Neuronal stem cell (in vitro differentiated cells): ENCODE results near the gene TOB1.

Experiments
- DNase-seq: peaks from one replicate; pipeline ENCODE4 v3.0.0-alpha.2; 2013; ENCODE audit warnings: low spot score
- H2AFZ ChIP-seq: one replicate; pipeline ENCODE4 v1.6.1; 2013; ENCODE audit warnings: mild to moderate bottlenecking, low read length, inconsistent platforms
- H2AK5ac ChIP-seq: 2 replicates; pipeline ENCODE4 v1.6.1; 2013; ENCODE audit warnings: low read depth, mild to moderate bottlenecking, inconsistent platforms, low read length, moderate library complexity, mixed read lengths
- H2BK120ac ChIP-seq: 2 replicates; pipeline ENCODE4 v1.6.1; 2013; ENCODE audit warnings: low read depth, mild to moderate bottlenecking, inconsistent platforms, low read length, moderate library complexity, mixed read lengths
- H2BK12ac ChIP-seq: one replicate; pipeline ENCODE4 v1.6.1; 2013; ENCODE audit warnings: low read length, inconsistent platforms
- H2BK15ac ChIP-seq: 2 replicates; pipeline ENCODE4 v1.6.1; 2013; ENCODE audit warnings: mild to moderate bottlenecking, low read length, inconsistent platforms, mixed read lengths
- H2BK5ac ChIP-seq: one replicate; pipeline ENCODE4 v1.6.1; 2013; ENCODE audit warnings: inconsistent platforms, mild to moderate bottlenecking, low read length, moderate library complexity
- H3K14ac ChIP-seq: one replicate; pipeline ENCODE4 v1.6.1; 2013; ENCODE audit warnings: low read length, inconsistent platforms
- H3K18ac ChIP-seq: 2 replicates; pipeline ENCODE4 v1.6.1; 2013; ENCODE audit warnings: low read length, inconsistent platforms
- H3K23ac ChIP-seq: 2 replicates; pipeline ENCODE4 v1.6.1; 2013; ENCODE audit warnings: low read depth, mild to moderate bottlenecking, mixed read lengths, low read length, inconsistent platforms; ENCODE audit not compliant: poor library complexity
- H3K27ac ChIP-seq: replicated peaks from 3 replicates; pipeline ENCODE4 v1.5.1; 2013; ENCODE audit warnings: low read length, inconsistent platforms
- H3K27me3 ChIP-seq, 3 experiments: 2 replicates each; pipeline ENCODE4 v1.6.1; 2013; ENCODE audit warnings: low read length in 3 of 3, mild to moderate bottlenecking in 2 of 3, inconsistent platforms in 1 of 3, low read depth in 1 of 3, mixed read lengths in 1 of 3, moderate library complexity in 1 of 3; ENCODE audit not compliant: control insufficient read depth in 3 of 3, insufficient read depth in 3 of 3
- H3K36me3 ChIP-seq, 2 donors: replicated peaks in 1 of 2; 2 replicates each; pipeline ENCODE4 v1.6.1; 2013; ENCODE audit warnings: low read length in 2 of 2; ENCODE audit not compliant: control insufficient read depth in 2 of 2, insufficient read depth in 2 of 2
- H3K4ac ChIP-seq: 2 replicates; pipeline ENCODE4 v1.6.1; 2013; ENCODE audit warnings: inconsistent platforms, mild to moderate bottlenecking, low read length, moderate library complexity
- H3K4me1 ChIP-seq, 2 donors: 1 replicate in 1 of 2; 2 replicates in 1 of 2; pipeline ENCODE4 v1.6.1; 2013; ENCODE audit warnings: low read length in 2 of 2, low read depth in 1 of 2; ENCODE audit not compliant: control insufficient read depth in 2 of 2, insufficient read depth in 1 of 2
- H3K4me2 ChIP-seq: one replicate; pipeline ENCODE4 v1.6.1; 2013; ENCODE audit warnings: mild to moderate bottlenecking, low read length, inconsistent platforms; ENCODE audit not compliant: insufficient read depth, poor library complexity, severe bottlenecking
- H3K4me3 ChIP-seq, 2 donors: 2 replicates each; pipeline ENCODE4 v1.5.1; 2013; ENCODE audit warnings: low read length in 2 of 2, mild to moderate bottlenecking in 2 of 2, inconsistent platforms in 1 of 2, moderate library complexity in 1 of 2
- H3K79me1 ChIP-seq: one replicate; pipeline ENCODE4 v1.6.1; 2013; ENCODE audit warnings: low read depth, mild to moderate bottlenecking, inconsistent platforms, low read length, moderate library complexity
- H3K9ac ChIP-seq: one replicate; pipeline ENCODE4 v1.6.1; 2013; ENCODE audit warnings: mild to moderate bottlenecking, low read depth, low read length, inconsistent platforms; ENCODE audit not compliant: poor library complexity
- H3K9me3 ChIP-seq, 2 donors: replicated peaks in 1 of 2; 2 replicates each; pipeline versions ENCODE3 to v1.6.1; 2013; ENCODE audit warnings: low read length in 2 of 2, mild to moderate bottlenecking in 2 of 2, inconsistent platforms in 1 of 2, low read depth in 1 of 2, mixed read lengths in 1 of 2, moderate library complexity in 1 of 2; ENCODE audit not compliant: control insufficient read depth in 2 of 2, insufficient read depth in 1 of 2
- H4K8ac ChIP-seq: one replicate; pipeline ENCODE4 v1.6.1; 2013; ENCODE audit warnings: low read depth, mild to moderate bottlenecking, inconsistent platforms, low read length, moderate library complexity
- H4K91ac ChIP-seq: one replicate; pipeline ENCODE4 v1.6.1; 2013; ENCODE audit warnings: low read length, low read depth, mild to moderate bottlenecking, inconsistent platforms; ENCODE audit not compliant: poor library complexity
- WGBS, 2 donors: extraction: QIAGEN DNeasy Blood & Tissue Kit; methylation state at CpG; one replicate each; pipeline ENCODE4 v1.1.7; 2013; ENCODE audit warnings: missing lambda C conversion rate in 2 of 2, mixed read lengths in 1 of 2; ENCODE audit not compliant: insufficient read length in 2 of 2, insufficient replicate concordance in 1 of 2; ENCODE audit errors: extremely low coverage in 2 of 2; 5-methylcytosine and 5-hydroxymethylcytosine counted together

TOB1 gene

GRCh38 chr17:50856431-50856830 lies 9.7 kb downstream of the TOB1 start:
- no peak for DNase-seq
- Histone ChIP-seq H2AK5ac (no peak overlapping the region), H2BK12ac (no peak overlapping the region), H3K18ac (no peak overlapping the region), H4K8ac (no peak overlapping the region), H2AFZ (no peak overlapping the region), H2BK5ac (no peak overlapping the region), H2BK120ac (no peak overlapping the region), H3K4me2 (no peak overlapping the region), H4K91ac (no peak overlapping the region), H3K27ac (no peak overlapping the region), H2BK15ac (no peak overlapping the region), H3K27me3 (peaks cover 0 to 24% (median 0%) of the 10 kb centered on the region in 3 experiments), H3K4me1 (peaks cover 0 to 3% of the 10 kb centered on the region in 2 donors), H3K23ac (no peak overlapping the region), H3K36me3 (peaks cover 0 to 6% of the 10 kb centered on the region in 2 donors), H3K9me3 (no peaks in the 10 kb centered on the region), H3K9ac (no peak overlapping the region), H3K14ac (no peak overlapping the region), H3K4ac (no peak overlapping the region), H3K4me3 (no peak overlapping the region), H3K79me1 (no peaks in the 10 kb centered on the region)
- WGBS, 2 donors = no CpG with 5 or more reads among the region's 2 CpGs

GRCh38 chr17:50855708-50856330 lies 10.3 kb downstream of the TOB1 start:
- no CpG with 5 or more reads among the region's 6 CpGs for WGBS, 2 donors
- Histone ChIP-seq H3K4ac (no peak overlapping the region), H3K79me1 (no peaks in the 10 kb centered on the region), H3K27ac (no peak overlapping the region), H2BK5ac (no peak overlapping the region), H3K4me1 (no peaks in the 10 kb centered on the region), H3K23ac (no peak overlapping the region), H2AFZ (no peak overlapping the region), H3K27me3 (peaks cover 0 to 24% (median 0%) of the 10 kb centered on the region in 3 experiments), H3K14ac (no peak overlapping the region), H2AK5ac (no peak overlapping the region), H3K9ac (no peak overlapping the region), H2BK12ac (no peak overlapping the region), H3K4me3 (no peak overlapping the region), H2BK120ac (no peak overlapping the region), H3K18ac (no peak overlapping the region), H4K91ac (no peak overlapping the region), H2BK15ac (no peak overlapping the region), H3K4me2 (no peak overlapping the region), H4K8ac (no peak overlapping the region), H3K36me3 (peaks cover 0 to under 1% of the 10 kb centered on the region in 2 donors), H3K9me3 (no peaks in the 10 kb centered on the region)
- no peak for DNase-seq

GRCh38 chr17:50853781-50854180 lies 12.4 kb downstream of the TOB1 start:
- Histone ChIP-seq H2BK120ac (no peak overlapping the region), H3K4me2 (no peak overlapping the region), H3K79me1 (no peaks in the 10 kb centered on the region), H3K18ac (no peak overlapping the region), H2BK12ac (no peak overlapping the region), H3K36me3 (no peaks in the 10 kb centered on the region), H3K4me3 (no peak overlapping the region), H2BK5ac (no peak overlapping the region), H3K23ac (no peak overlapping the region), H2AK5ac (no peak overlapping the region), H3K4ac (no peak overlapping the region), H2BK15ac (no peak overlapping the region), H3K14ac (no peak overlapping the region), H3K9ac (no peak overlapping the region), H4K91ac (no peak overlapping the region), H3K27ac (no peak overlapping the region), H2AFZ (no peak overlapping the region), H3K4me1 (no peaks in the 10 kb centered on the region), H3K9me3 (no peaks in the 10 kb centered on the region), H3K27me3 (peaks cover 0 to 31% (median 0%) of the 10 kb centered on the region in 3 experiments), H4K8ac (no peak overlapping the region)
- no CpG with 5 or more reads among the region's 6 CpGs for WGBS, 2 donors
- DNase-seq = no peak

GRCh38 chr17:50853015-50853615 lies 13.0 kb downstream of the TOB1 start:
- H3K4me1 ChIP-seq = no peaks in the 10 kb centered on the region
- WGBS, 2 donors = no CpG with 5 or more reads among the region's 6 CpGs
- H2AK5ac ChIP-seq = no peak overlapping the region
- no peak overlapping the region for H3K14ac ChIP-seq
- no peak overlapping the region for H3K23ac ChIP-seq
- no peak overlapping the region for H3K9ac ChIP-seq
- H2BK5ac ChIP-seq = no peak overlapping the region
- H3K4me2 ChIP-seq = no peak overlapping the region
- no peak overlapping the region for H2AFZ ChIP-seq
- no peak overlapping the region for H3K27ac ChIP-seq
- H3K4ac ChIP-seq = no peak overlapping the region
- no peak overlapping the region for H3K4me3 ChIP-seq
- no peak overlapping the region for H2BK12ac ChIP-seq
- no peaks in the 10 kb centered on the region for H3K36me3 ChIP-seq
- no peak overlapping the region for H4K8ac ChIP-seq
- H4K91ac ChIP-seq = no peak overlapping the region
- DNase-seq = no peak
- no peak overlapping the region for H3K18ac ChIP-seq
- no peak overlapping the region for H2BK15ac ChIP-seq
- H3K79me1 ChIP-seq = no peaks in the 10 kb centered on the region
- no peak overlapping the region for H2BK120ac ChIP-seq
- H3K9me3 ChIP-seq = no peaks in the 10 kb centered on the region
- H3K27me3 ChIP-seq = peaks cover 0 to 38% (median 0%) of the 10 kb centered on the region in 3 experiments
